Activated CD4-positive, CD25-positive, alpha-beta regulatory T cell treated with anti-CD3 and anti-CD28 coated beads, Interleukin-2, amount 50 U/mL, for 24 hours (primary cell): ENCODE data around the gene EIF4E1B.

ENCODE experiments used
- ATAC-seq, 2 donors: fragments of 150-1000 bp; cut with Tn5 transposase; one replicate each; pipeline ENCODE4 v1.10.0; 2021; ENCODE audit warnings: mild to moderate bottlenecking in 1 of 2, moderate library complexity in 1 of 2

The EIF4E1B gene

DNA sequence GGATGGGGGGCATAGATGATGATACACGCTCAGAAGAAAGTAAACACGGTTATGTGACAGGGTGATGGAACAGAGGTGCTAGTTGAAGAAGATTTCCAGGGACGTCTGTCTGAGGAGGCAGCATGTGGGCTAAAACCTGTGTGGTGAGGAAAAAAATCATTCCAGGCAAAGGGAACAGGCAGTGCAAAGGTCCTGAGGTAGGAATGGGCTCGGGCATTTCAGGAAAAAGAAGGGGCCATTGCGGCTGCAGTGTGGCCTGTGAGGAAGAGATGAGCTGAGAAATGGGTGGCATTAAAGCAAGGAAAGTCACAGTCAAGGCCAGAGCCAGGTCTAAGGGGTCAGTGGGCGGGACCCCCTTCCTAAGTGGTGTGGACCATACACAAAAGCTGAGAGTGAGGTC is 35.0 kb downstream of the EIF4E1B start:
- ATAC-seq = no peak

GRCh38 chr5:176667637-176668036 is 37.2 kb downstream of the EIF4E1B start:
- ATAC-seq = no peak

GRCh38 chr5:176670449-176670848 is 40.0 kb downstream of the EIF4E1B start:
- ATAC-seq = no peak

DNA sequence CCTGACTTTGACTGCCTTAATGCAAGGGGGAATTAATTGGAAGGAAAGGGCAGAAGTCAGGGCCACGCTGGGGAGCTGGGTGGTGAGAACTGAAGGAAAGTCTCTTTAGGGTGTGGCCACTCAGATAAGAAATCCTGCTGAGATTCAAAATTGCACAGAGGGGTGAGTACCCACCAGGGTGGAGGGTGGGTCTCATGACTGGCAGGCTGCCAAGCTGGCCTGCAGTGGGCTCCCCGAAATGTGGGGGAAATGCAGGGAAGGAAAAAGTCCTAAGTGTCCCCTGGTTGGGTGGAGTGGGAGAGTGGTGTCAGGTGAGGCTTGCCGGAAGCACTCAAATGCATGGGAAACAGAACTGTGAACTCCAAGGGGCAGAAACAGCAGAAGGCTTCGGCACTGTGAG is 40.9 kb downstream of the EIF4E1B start:
- ATAC-seq = no peak

GRCh38 chr5:176671890-176672747 is 41.6 kb downstream of the EIF4E1B start:
- no peak for ATAC-seq

GRCh38 chr5:176673651-176674583 is 43.4 kb downstream of the EIF4E1B start:
- no peak for ATAC-seq

GRCh38 chr5:176674799-176675198 is 44.3 kb downstream of the EIF4E1B start:
- no peak for ATAC-seq

GRCh38 chr5:176675676-176676360 is 45.3 kb downstream of the EIF4E1B start:
- no peak for ATAC-seq

DNA sequence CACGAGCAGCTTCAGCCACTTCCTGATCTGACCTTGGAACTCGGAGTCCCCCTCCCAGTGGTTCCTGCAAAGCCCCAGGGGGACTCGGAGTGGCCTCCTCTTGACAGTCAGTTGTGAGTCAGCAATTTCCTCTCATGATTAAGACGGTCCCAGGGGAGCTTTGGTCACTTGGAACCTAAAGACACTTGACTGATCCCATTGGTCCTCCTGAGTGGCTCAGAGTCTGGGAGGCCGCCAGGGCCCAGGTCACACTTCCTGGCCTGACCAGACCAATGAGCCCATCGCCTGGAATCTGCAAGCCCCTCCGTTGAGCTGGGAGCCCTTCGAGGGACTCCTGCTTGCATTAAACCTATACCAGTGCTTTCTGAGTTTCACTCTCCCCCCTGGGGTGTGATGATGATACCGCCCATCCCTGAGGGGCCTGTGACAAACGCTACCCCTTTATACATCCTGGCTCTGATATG is 45.9 kb downstream of the EIF4E1B start:
- ATAC-seq = no peak

DNA sequence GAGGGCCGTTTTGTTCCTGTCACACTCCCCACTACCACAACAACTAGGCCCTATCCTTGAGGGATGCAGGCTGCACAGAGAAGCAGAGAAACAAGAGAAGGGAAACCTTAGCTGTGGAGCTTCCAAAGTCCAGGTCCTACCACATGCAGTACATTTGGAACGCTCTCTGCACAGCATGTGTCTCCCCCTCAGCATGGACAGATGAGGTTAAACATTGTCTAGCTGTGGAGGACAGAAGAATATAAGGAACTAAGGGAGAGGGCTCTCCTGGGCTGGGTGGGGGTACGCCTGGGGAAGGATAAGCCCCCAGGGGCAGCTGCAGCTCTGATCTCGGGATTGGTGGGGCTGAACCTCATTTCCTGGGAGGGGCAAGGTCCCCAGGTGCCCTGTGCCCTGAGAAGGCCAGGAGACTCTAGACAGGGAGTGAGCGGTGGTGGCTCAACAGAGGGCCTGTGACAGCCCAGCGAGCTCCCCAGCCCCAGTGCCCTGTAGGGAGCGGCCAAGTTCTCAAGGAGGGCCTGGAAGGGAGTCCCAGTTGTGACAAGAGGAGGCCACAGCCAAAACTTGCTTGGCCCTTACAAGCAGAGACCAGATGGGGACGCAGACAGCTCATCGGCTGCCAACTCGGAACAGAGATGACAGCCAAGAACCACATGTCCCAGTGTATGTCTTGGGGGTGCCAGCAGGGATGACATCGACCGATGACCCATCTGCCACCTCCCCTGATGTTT is 46.9 kb downstream of the EIF4E1B start:
- no peak for ATAC-seq

DNA sequence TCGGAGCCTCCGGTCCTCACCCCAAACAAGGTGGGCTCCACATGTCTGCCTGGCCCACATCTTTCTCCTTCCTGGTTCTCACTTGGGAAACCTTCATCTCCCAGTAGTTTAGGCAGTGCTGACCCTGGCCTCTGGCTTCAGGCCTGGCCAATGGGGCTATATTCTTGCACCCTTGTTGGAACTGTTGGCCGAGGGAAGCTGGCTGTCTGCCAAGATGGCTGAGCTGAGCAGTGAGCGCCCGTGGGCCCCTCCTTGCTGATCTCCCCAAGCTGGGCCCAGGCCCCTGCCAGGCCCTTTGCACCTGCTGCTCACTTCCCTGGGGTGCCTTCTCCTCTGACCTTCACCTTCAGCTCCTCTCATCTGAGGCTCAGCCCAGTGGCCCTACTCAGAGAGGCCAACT is 48.1 kb downstream of the EIF4E1B start:
- no peak for ATAC-seq

- ATAC-seq = no peak
These were observed 49.1 kb downstream of the EIF4E1B start for GRCh38 chr5:176679365-176680225.

DNA sequence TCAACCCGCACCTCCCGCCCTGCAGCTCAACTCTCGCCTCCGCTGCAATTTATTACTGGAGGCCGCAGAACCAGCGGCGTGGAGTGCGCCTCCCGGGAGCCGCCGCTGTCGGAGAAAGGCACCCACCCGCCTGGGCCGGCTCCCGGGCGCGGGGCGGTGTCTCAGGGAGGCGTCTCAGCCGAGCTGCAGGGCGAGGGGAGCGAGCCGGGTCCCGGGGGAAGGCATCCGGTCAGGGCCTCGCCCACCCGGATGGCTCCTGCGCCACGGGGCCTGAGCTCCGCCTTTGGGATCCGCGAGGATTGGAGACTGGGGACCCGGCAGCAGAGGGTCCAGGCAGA is 49.7 kb downstream of the EIF4E1B start:
- ATAC-seq = no peak

DNA sequence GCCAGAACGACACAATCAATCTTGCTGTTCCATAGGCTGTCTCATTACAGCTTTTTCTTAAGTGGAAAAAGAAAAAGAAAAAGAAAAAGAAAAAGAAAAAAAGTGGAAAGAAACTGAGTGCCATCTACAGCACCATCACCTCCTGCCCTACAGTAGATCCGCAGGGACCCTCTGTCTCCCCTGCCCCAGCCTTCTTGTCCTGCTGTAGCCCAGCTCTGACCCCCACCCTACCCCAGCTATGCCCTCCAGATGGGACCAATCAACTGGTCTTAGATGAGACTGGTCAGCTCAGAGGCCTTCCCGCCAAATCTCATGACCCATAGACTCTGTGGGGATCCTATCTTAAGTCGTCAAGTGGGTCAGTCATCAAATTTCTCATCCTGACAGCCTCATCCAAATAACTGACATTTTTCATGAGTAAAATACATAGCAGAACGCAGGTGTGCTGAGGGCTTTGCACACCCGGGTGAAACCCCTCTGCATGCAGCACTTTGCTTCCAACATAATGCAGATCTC is 51.6 kb downstream of the EIF4E1B start:
- ATAC-seq = no peak

DNA sequence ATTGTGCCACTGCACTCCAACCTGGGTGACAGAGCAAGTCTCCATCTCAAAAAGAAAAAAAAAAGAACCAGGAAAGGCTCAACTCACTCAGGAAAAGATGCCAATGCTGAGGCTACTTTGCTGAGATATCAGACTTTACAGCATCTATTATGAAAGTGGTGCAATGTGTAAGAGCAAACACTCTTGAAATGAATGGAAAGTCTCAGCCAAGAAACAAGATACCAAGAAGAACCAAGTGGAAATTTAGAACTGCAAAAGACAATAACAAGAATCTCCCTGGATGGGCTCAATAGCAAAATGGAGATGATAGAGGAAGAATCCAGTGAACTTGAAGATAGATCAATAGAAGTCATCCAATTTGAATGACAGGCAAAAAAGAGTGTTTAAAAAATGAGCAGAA is 54.5 kb downstream of the EIF4E1B start:
- ATAC-seq = no peak

GRCh38 chr5:176687247-176687646 is 56.8 kb downstream of the EIF4E1B start:
- ATAC-seq = no peak

DNA sequence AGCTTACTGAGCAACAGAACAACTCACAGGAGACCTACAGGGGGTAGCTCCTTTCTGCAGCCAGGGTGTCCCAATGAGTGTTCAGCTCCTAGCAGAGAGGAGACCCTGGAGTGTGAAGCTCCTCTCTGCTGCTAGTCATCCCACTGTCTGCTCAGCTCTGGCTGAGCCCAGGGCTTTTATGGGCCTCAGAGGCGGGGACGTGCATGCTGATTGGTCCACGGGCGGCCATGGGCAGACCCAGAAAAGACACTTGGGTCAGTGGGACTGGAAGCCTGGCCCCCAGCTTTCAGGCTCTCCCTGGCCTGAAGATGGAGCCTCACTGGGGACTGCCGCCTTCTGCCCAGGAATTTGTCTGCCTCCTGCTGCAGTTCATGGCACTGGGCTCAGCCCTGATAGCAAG is 57.4 kb downstream of the EIF4E1B start:
- no peak for ATAC-seq

DNA sequence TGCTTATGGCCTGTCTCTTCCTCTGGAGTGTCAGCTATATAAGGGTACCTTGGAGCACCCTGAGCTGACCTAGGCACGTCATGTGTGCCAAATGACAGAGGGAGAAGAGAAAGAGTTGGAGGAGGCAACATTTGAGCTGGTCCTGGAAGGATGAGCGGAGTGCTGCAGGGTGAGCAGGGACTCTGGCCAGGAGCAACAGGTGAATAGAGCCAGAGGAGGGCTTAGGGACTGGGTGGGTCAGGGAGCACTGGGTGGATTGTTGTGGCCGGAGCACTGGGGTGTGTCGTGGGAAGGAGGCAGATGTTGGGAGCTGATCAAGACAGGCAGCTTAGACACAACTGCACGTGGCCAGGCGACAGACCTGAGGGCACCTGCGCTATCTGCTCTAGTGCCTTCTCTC is 60.4 kb downstream of the EIF4E1B start:
- no peak for ATAC-seq

DNA sequence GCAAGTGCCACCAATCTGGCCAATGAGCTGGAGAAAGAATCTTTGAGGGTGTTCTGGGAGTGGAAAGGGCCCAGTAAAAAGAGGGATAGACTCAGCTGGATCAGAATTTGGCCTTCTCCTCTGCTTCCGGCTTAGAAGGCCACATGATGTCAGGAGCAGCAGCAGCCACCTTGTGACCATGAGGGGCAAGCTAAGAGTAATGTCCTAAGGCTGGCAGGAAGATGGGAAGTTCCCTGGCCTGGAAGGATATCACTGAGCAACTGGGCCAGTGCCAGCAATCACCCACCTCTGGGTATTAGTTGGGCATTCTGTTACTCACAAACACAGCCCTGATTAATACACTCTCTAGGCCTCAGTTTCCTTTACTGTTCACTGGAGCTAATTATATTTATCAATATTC is 61.0 kb downstream of the EIF4E1B start:
- no peak for ATAC-seq

- no peak for ATAC-seq
These were observed 61.9 kb downstream of the EIF4E1B start for GRCh38 chr5:176692326-176692725.

DNA sequence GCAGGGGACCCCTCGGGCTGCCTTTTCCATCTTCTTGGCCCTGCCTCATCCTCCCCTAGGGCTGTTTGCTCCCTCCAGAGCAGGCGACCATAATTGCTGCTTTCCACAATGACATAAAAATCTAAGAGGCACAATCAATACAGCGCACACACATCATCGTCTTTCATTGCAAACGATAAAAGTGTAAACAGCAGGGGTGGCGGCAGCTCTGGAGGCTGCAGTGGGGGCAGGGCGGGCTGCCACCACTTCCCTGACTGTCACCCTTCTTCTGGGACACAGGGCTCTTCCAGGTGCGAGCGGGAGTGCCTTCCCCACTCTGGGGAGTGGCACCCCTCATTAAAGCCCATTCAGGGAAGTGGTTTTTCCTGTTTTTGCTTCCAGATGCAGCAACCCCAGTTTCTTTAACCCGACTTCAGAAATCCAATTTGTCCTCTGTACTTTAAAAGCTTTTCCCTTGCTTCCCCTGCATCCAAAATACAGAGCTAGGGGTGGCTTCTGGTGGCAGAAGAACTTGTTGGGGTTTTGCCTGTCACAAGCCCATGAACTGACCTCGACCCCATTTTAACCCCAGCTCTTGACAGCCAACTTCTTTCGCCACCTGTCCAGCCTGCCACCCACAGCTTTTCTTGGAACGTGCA is 62.5 kb downstream of the EIF4E1B start:
- no peak for ATAC-seq
